Heart right ventricle (tissue), 16 donors: ENCODE measurements around the gene GLS. TPM values are rescaled to one million over a fixed set of nuclear protein-coding genes. Genes with fewer than 3 reads are reported as not detected.

Source experiments
- ATAC-seq, 8 donors: fragments of 200-7000 bp; cut with Tn5 transposase; one replicate each; pipeline ENCODE4 v1.9.1; 2020; ENCODE audit warnings: mild to moderate bottlenecking in 8 of 8, moderate library complexity in 8 of 8, moderate number of reproducible peaks in 1 of 8
- DNase-seq, 2 donors: peaks; one replicate each; pipeline ENCODE4 v3.0.0-alpha.2; 2020
- H3K27ac ChIP-seq, 10 donors: fragments of 200-600 bp; sonication (generic) in 2 of 10; one replicate each; pipeline versions ENCODE4 v1.5.0 to v1.8.0; 2020 to 2022; ENCODE audit warnings: mild to moderate bottlenecking in 3 of 10
- H3K27me3 ChIP-seq, 7 donors: fragments of 200-600 bp; one replicate each; pipeline ENCODE4 v1.8.0; 2021 to 2022; ENCODE audit warnings: mild to moderate bottlenecking in 2 of 7
- H3K36me3 ChIP-seq, 9 donors: fragments of 200-600 bp; sonication (generic) in 1 of 9; one replicate each; pipeline versions ENCODE4 v1.5.0 to v1.8.0; 2020 to 2022; ENCODE audit warnings: mild to moderate bottlenecking in 2 of 9
- H3K4me1 ChIP-seq, 9 donors: fragments of 200-600 bp; sonication (generic) in 1 of 9; one replicate each; pipeline versions ENCODE4 v1.5.0 to v1.8.0; 2020 to 2022; ENCODE audit warnings: mild to moderate bottlenecking in 4 of 9
- H3K4me3 ChIP-seq, 10 donors: fragments of 200-600 bp; sonication (generic) in 2 of 10; one replicate each; pipeline versions ENCODE4 v1.5.0 to v1.8.0; 2020 to 2022; ENCODE audit warnings: mild to moderate bottlenecking in 7 of 10, moderate library complexity in 2 of 10
- H3K9me3 ChIP-seq, 11 donors: fragments of 200-600 bp in 10 of 11; sonication (generic) in 2 of 11; one replicate each; pipeline versions ENCODE4 v1.5.0 to v1.8.0; 2013 to 2022; ENCODE audit warnings: mild to moderate bottlenecking in 2 of 11, control low read depth in 1 of 11, moderate library complexity in 1 of 11
- WGBS, 2 donors: extraction: QIAGEN DNeasy Blood & Tissue Kit; methylation state at CpG; one replicate each; pipeline ENCODE4 v1.1.7; 2013; ENCODE audit warnings: inconsistent platforms in 1 of 2; 5-methylcytosine and 5-hydroxymethylcytosine counted together
- intact Hi-C, 10 donors: fragments of 100-400 bp; cut with DNase I; formaldehyde crosslinking; loops; one replicate each; pipeline versions ENCODE4 v1.11.1 to v1.14.2; 2022
- polyA plus RNA-seq, 2 donors: library from polyadenylated mRNA; stranded (reverse); fragments of 200-250 nt; gene quantifications; one replicate each; pipeline ENCODE4 v1.2.3, GENCODE V29; 2013
- total RNA-seq, 10 donors: library from RNA; stranded (reverse); fragmentation: NEBNext Ultra II Directional in 3 of 10; extraction: Animal tissue kit (Norgen Biotek cat#: 25700) in 3 of 10; gene quantifications; one replicate each; pipeline versions ENCODE4 v1.2.1 to v1.2.4, GENCODE V29; 2021 to 2023
- TF ChIP-seq, protein P1 (sequence below), 9 donors: fragments of 200-600 bp; sonication (generic) in 2 of 9; IDR thresholded peaks; one replicate each; pipeline versions ENCODE4 v1.5.0 to v1.8.0; 2021 to 2022; ENCODE audit warnings: antibody characterized with exemption in 9 of 9, mild to moderate bottlenecking in 5 of 9, moderate library complexity in 1 of 9
- donor health status: Arrhythmogenic right ventricular cardiomyopathy.
- donor health status: ischemic (EF 13 %, LVEDD 7.1; RV severe dilation, severe dysfunction).
- donor health status: healthy with polysubstance abuse.
- donor health status: DM: no; HTN: yes; CAD: no.
- donor health status: DM: no; HTN: no; CAD: no.
- donor health status: ischemic (EF 25% LVEDD 6.9; RV normal size, moderate dysfunction).
- donor health status: ischemic (EF 25% LVEDD 5.7; RV mildly dilated, moderate dysfunction).
- donor health status: healthy.
- donor health status: DM: yes; HTN: yes; CAD: no.
- donor health status: Ischemic cardiomyopathy.
- donor health status: ischemic (EF 35%, LVEDD 5.7; RV mildly dilated, moderate dysfunction).
- donor health status: nonischemic (EF 11% LVEDD 7.7; RV severe dilation, severe dysfunction).
- donor health status: DM: yes; HTN: yes; CAD: no.
- donor health status: PGD.
- donor health status: ischemic (EF 29% LVEDD 5.4; RV normal size, mild dysfunction).
- donor health status: nonischemic (EF 23%, LVEDD 6.1; RV moderate dilation, normal function).

GLS gene
- total and polyA plus RNA-seq, 12 donors = 17.1 to 73.5 (median 54.3) TPM

DNA sequence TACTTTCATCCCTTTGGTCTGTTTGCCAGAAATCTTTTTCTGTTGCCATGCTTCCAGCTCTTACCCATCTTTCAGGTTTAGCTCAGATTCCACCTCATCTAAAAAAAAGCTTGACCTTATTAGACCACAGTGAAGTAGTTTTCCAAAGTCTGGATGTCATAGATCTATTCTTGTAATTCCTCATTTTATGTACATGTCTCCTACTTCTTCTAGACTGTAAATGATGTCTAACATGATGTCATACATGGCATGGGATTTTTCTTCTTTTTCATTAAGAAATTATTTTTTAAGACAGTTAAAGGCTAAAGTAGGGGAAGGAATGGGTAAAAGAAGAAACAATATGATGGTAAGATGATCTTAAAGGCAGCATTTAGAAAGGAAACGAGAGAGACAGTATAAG lies 11.3 kb downstream of the GLS start:
- H3K4me3 ChIP-seq = no peak overlapping the region
- intact Hi-C loops = no loop called here
- TF ChIP-seq, protein P1, sequence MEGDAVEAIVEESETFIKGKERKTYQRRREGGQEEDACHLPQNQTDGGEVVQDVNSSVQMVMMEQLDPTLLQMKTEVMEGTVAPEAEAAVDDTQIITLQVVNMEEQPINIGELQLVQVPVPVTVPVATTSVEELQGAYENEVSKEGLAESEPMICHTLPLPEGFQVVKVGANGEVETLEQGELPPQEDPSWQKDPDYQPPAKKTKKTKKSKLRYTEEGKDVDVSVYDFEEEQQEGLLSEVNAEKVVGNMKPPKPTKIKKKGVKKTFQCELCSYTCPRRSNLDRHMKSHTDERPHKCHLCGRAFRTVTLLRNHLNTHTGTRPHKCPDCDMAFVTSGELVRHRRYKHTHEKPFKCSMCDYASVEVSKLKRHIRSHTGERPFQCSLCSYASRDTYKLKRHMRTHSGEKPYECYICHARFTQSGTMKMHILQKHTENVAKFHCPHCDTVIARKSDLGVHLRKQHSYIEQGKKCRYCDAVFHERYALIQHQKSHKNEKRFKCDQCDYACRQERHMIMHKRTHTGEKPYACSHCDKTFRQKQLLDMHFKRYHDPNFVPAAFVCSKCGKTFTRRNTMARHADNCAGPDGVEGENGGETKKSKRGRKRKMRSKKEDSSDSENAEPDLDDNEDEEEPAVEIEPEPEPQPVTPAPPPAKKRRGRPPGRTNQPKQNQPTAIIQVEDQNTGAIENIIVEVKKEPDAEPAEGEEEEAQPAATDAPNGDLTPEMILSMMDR (IDR thresholded peaks at IDR 0.05) = no peak
- peaks cover 0 to 44% (median 6%) of the 10 kb centered on the region in 9 donors for H3K36me3 ChIP-seq
- H3K27me3 ChIP-seq = no peaks in the 10 kb centered on the region
- peak overlapping the region in 2 of 10 donors; percentile 4 to 7 for H3K27ac ChIP-seq
- DNase-seq (no peak), ATAC-seq (no peak)
- H3K4me1 ChIP-seq = peaks cover 3 to 80% (median 66%) of the 10 kb centered on the region in 9 donors
- 72 to 78% methylated on average over 1 of the region's 1 CpG for WGBS, 2 donors
- H3K9me3 ChIP-seq = peaks cover 0 to 5% (median 0%) of the 10 kb centered on the region in 11 donors

DNA sequence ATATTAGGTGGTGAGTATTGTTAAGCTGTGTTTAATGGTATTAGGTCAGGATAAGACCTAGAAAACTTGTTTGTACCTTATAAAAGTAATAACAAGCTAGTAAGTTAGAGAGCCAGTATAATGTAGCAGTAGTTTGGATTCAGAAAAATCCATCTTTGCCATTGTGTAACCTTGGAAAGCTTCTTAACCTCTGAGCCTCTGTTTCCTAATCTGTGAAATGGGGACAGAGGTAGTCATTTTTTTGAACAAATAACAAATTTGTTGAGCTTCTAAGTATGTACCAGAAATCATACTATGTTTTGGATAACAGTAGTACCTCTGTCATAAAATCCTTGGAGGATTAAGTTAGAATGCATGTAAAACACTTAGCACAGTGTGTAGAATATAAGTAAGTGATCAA lies 12.5 kb downstream of the GLS start:
- Histone ChIP-seq H3K27ac (no peak overlapping the region), H3K4me3 (no peak overlapping the region), H3K27me3 (no peaks in the 10 kb centered on the region), H3K4me1 (peaks cover 0 to 75% (median 54%) of the 10 kb centered on the region in 9 donors), H3K9me3 (peaks cover 0 to 5% (median 0%) of the 10 kb centered on the region in 11 donors), H3K36me3 (peaks cover 0 to 56% (median 6%) of the 10 kb centered on the region in 9 donors)
- no peak for ATAC-seq
- no peak for DNase-seq
- TF ChIP-seq, protein P1 (IDR thresholded peaks at IDR 0.05) = no peak
- intact Hi-C loops = no loop called here

DNA sequence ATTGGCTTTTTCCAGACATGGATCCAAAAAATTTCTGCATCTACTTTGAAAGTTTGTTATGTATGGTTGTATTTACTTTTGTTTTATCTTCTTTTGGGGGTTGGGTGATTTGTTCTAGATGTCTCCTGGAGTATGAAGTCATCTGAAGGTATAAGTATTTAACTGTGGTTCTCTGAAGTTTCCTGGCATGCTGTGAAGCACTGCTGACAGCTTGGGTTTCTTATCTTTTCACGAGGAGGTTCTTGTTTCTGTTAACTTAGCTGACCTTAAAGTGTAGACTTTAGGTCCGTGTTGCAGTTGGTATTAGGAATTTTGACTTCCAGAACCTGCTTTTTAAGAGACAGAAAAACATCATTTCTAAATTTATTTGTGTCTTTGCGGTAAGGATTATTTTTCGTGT lies 15.9 kb downstream of the GLS start:
- Histone ChIP-seq H3K36me3 (peaks cover 0 to 78% (median 12%) of the 10 kb centered on the region in 9 donors), H3K27me3 (no peaks in the 10 kb centered on the region), H3K4me1 (peaks cover 0 to 43% (median 21%) of the 10 kb centered on the region in 9 donors), H3K9me3 (no peaks in the 10 kb centered on the region), H3K4me3 (no peak overlapping the region), H3K27ac (peak overlapping the region in 3 of 10 donors; percentile 25 to 45 (median 32))
- ATAC-seq (peak in 4 of 8 donors; percentile 66 to 78 (median 72)), DNase-seq (no peak)
- WGBS, 2 donors = 48 to 55% methylated on average over 4 of the region's 4 CpGs
- TF ChIP-seq, protein P1 (IDR thresholded peaks at IDR 0.05) = no peak
- intact Hi-C loops = no loop called here

DNA sequence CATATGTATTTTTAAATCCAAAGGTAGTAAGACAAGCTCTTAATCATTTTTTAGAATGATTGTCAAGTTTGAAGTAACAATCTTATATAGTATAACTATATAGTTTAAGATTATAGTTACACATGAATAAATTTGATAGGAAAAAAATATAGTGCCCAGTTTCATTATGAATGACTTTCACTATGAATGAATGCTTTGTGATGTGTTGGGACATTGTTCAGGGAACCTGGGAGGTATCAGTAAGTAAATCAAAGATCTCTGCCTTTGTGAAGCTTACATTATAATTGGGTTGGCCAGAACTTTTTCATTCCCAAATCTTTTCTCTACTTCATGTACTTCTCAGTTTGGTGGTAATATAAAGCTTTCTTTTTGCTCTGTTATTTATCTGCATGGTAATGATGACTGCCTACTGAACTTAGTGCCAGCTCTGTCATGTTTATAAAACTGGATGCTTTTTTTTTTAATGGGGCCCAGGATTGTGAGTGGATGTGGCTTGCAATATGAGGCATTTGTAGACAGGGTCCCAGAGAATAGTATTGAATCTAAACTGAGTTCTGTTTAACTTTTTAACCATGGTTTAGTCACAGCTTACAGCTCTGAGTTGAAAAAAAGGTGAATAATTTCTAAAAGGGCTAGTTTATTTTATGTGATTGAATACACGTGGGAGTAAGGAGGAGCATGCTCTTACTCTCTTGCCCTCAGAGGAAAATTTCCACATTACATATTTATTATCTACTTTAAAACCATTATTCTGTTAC lies 23.3 kb downstream of the GLS start:
- intact Hi-C loops = loop anchor here in 1 of 10 donors (5.0 kb wide), 1 partner anchor 43 kb away; no protein-coding TSS in a partner anchor
- Histone ChIP-seq H3K4me1 (no peaks in the 10 kb centered on the region), H3K27me3 (no peaks in the 10 kb centered on the region), H3K9me3 (no peaks in the 10 kb centered on the region), H3K4me3 (no peak overlapping the region), H3K27ac (no peak overlapping the region), H3K36me3 (peaks cover 0 to 100% (median 45%) of the 10 kb centered on the region in 9 donors)
- ATAC-seq (no peak), DNase-seq (no peak)
- 71 to 86% methylated on average over 1 of the region's 1 CpG for WGBS, 2 donors
- TF ChIP-seq, protein P1 (IDR thresholded peaks at IDR 0.05) = no peak
